ENCODE data around the gene FKBP3.
"Not testable (repeated sequence)": the region's sequence is repeated elsewhere in the genome, so short reads cannot be mapped to it uniquely, and the experiment has no call there.

FKBP3 gene

DNA sequence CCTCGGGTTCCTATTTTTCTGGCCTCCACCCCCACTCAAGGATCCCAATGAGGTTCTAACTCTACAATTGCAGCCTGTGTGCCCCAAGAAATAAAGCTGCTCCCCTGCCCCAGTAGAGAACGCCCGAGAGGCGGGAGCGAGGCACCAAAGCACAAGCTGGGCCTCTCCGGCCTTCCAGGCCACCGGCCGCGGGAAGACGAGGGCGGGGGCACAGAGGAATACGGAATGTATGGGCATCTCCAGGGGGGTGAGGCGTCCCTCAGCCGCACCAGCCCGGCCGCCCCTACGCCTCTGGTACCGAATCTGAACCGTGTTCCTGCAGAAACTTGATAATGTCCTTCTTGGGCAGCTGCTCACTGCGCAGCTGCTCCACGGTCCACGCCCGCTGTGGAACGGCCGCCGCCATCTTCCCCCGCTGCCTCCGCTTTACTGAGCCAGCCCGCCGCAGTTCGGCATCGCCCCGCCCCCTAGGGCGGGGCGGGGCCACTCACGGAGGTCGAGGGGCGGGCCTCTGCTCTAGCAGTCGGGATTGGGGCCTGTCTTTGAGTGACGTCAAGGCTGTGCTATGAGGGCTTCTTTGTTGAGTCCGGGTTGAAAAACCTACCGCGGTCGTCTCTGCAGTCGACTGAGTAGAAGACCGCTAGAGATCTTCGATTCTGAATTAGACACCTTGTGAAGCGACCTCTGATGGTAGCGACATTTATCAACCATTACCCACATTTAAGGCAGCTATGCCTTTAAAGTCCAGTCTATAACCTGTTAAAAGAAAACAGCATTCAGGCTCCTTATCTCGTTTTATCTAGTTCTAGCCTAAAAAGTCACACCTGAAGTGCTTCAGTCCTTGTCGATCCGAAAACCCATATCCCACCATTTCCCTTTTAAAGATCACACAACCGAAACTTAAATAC, at the start of gene FKBP3:
Gene FKBP3, minus strand, starts transcription at position 431 of the 908 bp plus-strand sequence. Its CDS starts 25 bp downstream, at position 406.
- DNase-seq = peak; percentile 54 to 99 (median 92)

GRCh38 chr14:45181806-45182205, 47.5 kb upstream of the FKBP3 start:
- no peak for DNase-seq

DNA sequence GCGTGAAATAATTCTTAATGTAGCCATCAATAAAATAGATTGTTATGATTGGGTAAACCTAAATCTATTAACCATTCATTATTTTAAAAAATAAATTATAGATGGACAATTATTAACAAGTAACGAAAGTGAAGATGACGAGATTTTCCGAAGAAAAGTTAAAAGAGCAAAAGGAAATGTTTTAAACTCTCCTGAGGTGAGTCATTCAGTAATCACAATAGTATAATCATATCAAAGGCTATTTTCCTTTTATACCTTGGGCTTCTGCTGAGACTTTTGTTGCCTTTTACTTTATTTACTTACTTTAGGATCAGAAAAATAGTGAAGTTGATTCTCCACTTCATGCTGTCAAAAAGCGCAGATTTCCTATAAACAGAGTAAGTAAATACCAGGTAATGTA, 47.0 kb upstream of the FKBP3 start:
- no peak for DNase-seq

DNA sequence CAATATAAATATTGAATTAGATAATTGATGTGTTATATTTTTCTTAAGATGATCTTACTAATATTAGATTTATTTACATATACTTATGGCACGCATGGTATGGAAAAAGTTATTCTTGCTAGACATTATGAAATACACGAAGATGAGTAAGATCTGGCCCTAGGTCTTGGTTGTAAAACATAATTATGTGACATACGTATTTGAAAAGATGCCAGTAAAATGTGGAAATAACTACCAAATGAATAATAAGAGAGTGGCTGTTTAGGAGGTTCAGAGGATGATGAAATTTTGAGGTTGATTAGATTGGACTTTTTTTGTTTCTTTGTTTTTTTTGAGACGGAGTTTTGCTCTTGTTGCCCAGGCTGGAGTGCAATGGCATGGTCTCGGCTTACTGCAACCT, 42.8 kb upstream of the FKBP3 start:
- DNase-seq = no peak

DNA sequence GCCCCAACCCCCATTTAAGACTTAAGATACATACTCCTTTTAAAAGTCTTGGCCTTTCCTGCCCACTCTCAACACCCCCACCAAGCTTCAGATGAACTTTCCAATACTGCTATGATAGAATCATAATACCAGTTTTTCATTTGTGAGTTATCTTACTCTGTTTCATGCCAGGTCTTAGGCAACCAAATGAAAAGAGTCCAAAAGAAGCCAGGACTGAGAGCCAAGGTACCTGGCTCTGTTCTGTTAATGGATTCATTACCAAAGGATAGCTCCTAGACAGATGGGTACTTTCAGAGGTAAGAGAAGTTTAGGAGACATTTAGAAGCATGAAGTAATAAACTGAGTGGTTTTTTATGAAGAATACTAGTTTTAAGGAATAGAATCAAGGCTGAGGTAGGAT, 35.6 kb upstream of the FKBP3 start:
- no peak for DNase-seq

- DNase-seq = no peak
Observed at GRCh38 chr14:45156067-45156466, 21.8 kb upstream of the FKBP3 start.

GRCh38 chr14:45150386-45150890, 16.2 kb upstream of the FKBP3 start:
- DNase-seq = no peak

- DNase-seq = no peak
Observed at GRCh38 chr14:45149602-45150001, 15.3 kb upstream of the FKBP3 start.

GRCh38 chr14:45145214-45145613, 10.9 kb upstream of the FKBP3 start:
- no peak for DNase-seq

GRCh38 chr14:45144658-45145057, 10.4 kb upstream of the FKBP3 start:
- no peak for DNase-seq

GRCh38 chr14:45142083-45142482, 7.8 kb upstream of the FKBP3 start:
- not testable (repeated sequence) for DNase-seq

DNA sequence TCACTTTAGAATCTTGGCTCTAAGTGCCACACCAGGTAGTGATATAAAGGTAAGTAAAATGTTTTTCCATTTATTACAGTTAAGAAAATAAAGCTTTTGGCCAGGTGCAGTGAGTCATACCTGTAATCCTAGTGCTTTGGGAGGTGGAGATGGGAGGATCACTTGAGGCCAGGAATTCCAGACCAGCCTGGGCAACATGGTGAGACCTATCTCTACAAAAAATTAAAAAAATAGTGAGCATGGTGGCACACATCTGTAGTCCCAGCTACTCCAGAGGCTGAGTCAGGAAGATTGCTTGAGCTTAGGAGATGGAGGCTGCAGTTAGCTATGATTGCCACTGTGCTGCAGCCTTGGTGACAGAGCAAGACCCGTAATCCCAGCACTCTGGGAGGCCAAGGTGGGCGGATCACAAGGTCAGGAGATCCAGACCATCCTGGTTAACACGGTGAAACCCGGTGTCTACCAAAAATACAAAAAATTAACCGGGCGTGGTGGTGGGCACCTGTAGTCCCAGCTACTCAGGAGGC, 6.4 kb upstream of the FKBP3 start:
- no peak for DNase-seq

DNA sequence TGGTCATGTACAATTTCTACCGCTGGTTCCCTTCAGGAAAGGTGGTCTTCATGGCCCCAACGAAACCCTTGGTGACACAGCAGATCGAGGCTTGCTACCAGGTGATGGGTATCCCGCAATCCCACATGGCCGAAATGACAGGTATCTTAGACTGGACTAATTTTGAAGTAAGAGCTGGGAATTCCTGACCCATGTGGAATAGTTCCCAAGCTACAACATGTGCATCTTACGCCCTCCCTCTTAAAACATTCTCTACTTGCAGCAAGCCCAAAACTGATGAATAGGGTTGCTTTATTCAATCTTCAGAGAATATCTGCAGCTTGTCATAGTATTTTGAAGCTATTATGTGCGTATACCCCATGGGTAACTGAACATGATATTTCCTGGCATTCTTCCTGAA, 2.1 kb upstream of the FKBP3 start:
- DNase-seq = peak in 1 of 14 donors; percentile 12

GRCh38 chr14:45135659-45136395, 1.5 kb upstream of the FKBP3 start, which contains the start of gene FANCM:
Gene FANCM (plus strand): TSS chr14:45135930. CDS start chr14:45136032, 102 bp downstream.
- DNase-seq = peak; percentile 20 to 92 (median 85)

- DNase-seq = peak in 2 of 14 donors; percentile 24 to 55
Observed at GRCh38 chr14:45135156-45135555, 875 bp upstream of the FKBP3 start.

DNA sequence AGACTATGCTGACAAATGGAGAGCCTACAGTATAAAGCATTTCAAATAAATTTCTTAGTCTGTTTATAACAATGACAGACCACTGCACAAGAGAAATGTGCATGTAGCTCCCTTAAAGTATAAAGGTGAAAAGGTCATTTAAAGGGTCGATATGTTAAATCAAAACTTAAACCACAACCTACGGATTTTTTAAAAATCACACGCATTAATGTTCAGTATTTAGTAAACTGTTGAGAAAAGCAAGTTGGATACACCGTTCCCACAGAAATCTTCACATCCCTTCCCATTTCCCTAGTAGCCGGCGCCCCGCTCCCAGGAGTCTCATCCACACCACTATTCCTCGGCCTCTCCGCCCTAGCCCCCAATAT, 614 bp downstream of the FKBP3 start:
- no peak for DNase-seq

- DNase-seq = no peak
Observed at GRCh38 chr14:45128963-45129629, 5.2 kb downstream of the FKBP3 start.

DNA sequence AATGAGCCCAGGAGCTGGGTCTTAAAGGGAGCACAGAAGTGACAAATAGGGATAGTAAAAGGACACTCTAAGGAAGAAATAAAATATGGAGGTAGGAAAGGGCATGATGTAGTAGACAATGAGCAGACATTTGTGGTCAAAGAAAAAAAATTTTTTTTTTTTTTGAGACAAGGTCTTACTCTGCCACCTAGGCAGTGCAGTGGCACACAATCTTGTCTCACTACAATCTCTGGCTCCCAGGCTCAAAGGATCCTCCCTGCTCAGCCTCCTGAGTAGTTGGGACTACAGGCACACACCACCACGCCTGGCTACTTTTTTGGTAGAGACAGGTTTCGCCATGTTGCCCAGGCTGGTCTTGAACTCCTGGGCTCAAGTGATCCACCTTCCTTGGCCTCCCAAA, 8.5 kb downstream of the FKBP3 start:
- DNase-seq = no peak

GRCh38 chr14:45123271-45123670, 11.0 kb downstream of the FKBP3 start:
- DNase-seq = no peak

- no peak for DNase-seq
Observed at GRCh38 chr14:45120096-45120495, 14.2 kb downstream of the FKBP3 start.

DNA sequence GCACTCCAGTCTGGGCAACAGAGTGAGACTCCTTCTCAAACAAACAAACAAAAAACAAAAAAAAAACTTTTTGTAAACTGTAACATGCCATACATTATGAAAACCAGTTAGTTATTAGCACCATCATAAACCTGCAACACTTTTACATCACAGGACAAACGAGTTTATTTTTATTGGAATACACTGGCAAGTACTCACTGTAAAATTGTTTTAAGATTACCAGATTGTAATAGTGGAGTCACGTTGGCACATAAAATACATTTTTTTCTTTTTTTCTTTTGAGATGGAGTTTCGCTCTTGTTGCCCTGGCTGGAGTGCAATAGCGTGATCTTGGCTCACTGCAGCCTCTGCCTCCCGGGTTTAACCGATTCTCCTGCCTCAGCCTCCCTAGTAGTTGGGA, 15.7 kb downstream of the FKBP3 start:
- no peak for DNase-seq

- DNase-seq = no peak
Observed at GRCh38 chr14:45114327-45114726, 20.0 kb downstream of the FKBP3 start.
